T-helper 1 cell (primary cell): ENCODE results near the gene HDAC4.

Experiments used
- DNase-seq, 5 donors: peaks; one replicate each; pipeline ENCODE4 v3.0.0-alpha.2; 2012 to 2020

HDAC4 gene

DNA sequence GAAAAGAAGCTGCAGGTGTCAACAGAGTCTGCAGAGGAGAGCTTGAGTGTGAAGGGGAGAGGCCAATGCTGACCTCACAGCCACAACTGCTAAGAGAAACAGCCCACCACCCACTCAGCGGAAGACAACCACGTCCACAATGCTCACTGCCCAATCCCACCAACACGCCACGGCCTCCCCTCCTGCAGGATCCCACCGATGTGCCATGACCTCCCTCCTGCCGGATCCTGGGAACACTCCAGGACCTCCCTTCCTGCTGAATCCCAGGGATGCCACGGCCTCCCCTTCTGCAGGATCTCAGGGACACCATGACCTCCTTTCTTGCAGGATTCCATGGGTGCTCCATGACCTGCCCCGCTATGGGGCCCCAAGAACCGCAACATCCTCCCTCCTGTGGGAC lies 285.2 kb downstream of the HDAC4 start:
- no peak for DNase-seq

DNA sequence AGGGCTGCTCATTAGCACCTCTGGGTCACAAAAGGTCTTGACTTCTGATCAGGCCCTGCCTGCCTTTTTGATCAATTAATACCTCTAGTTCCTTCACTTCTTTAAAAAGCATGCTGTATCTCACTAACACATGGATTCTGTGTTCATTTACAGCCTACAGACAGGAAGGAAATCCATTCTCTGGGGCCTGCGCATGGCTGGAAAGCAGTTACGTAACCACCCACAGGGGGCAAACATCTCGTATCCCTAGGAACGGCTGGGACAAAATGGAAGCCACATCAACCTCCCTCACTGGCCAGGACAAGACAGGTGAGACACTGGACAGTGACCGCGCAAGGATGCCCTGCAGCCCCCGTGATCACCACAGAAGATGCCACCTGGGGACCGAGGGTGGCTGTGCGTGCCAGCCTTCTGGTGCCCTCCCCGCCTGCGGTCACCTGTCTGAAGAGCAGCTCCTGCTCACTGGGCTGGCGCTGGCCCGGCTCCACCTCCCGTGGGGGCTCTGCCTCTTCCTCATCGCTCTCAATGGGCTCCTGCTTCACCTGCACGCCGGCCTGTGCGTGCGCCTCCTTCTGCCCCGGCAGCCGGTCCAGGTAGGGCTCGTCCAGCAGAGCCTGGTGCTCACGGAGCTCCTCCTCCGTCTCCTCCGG lies 286.1 kb downstream of the HDAC4 start:
- no peak for DNase-seq

DNA sequence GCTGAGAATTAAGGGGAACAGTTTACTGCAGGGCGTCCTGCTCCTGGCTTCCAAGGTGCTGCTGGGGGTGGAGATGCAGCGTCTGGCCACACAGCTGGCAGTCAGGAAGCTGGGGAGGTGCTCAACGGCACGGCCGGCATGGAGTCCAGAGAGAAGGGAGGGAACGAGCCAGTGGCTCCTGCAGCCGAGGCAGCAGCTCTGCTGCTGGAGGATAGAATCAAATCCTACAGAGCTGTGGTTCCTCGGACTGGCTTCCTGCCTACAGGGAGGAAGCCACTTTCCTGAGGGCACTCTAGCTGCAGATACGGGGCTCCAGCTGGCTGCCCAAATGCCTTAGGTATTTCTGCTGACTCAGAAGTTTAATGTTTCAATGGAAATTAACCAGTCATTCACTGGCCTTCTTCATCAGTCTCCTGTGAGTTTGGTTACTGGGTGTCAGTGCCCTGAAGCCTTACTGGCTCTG lies 286.7 kb downstream of the HDAC4 start:
- DNase-seq = no peak

DNA sequence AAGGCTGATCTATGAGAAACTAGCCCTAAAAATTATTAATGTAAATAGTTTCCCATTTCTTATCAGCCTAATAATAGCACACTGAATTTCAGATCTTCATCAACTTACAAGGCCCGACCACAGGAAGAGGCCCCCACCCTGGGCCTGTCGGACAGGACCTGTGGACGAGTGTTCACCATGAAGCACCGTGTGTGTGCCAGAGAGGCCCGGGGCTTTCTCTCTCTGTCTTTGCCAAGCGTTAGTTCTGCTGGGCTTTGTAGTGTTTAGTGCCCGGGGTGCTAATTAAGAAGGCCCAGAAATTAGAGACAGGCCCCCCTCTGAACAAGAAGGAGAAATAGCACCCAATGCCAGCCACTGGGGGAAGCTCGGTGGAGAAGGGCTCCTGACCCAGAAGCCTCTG lies 287.2 kb downstream of the HDAC4 start:
- no peak for DNase-seq

DNA sequence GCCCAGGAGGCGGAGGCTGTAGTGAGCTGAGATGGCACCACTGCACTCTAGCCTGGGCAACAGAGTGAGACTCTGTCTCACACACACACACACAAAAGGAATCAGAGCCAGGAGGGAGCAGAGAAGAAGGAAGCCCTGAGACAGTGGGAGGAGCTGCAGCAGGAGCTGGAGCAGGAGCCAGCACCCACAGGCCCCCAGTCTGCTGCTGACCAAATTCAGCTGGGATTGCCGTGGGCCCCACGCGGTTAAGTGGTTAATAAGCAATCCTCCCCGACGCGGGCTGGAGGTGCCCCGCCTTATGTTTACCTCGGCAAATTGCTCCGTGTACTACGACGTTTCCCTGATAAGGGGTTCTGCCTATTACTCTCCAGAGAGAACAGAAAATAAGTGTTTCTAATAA lies 287.6 kb downstream of the HDAC4 start:
- no peak for DNase-seq

DNA sequence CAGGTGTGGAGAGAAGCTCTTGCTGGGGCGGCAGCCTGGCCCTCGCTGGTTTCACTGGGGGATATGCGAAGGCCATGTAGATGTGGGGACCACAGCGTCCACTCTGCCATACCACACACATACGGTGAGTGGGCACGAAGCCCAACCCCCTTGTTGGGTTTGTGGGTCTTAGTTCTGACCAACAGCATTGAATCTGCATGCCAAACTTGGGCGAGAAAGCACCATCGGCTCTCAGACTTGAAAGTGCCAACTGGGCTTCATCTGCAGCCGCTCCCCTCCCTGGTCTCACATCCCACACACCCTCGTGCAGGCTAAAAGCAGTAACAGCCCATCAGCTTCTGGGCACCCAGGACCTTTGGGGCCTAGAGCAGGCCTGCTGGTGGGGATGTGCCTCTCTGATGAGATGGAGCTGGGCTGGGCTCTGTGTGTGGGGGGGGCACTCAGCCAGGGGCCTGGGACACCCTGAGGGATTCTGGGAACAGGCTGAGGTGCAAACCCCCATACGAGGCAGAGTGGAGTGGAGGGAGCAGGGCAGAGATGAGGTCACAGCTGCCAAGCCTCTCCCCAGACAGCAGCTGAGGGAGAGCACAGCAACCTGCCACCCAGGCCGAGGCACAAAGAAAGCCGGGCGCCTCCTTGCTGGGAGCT lies 288.6 kb downstream of the HDAC4 start:
- DNase-seq = no peak

DNA sequence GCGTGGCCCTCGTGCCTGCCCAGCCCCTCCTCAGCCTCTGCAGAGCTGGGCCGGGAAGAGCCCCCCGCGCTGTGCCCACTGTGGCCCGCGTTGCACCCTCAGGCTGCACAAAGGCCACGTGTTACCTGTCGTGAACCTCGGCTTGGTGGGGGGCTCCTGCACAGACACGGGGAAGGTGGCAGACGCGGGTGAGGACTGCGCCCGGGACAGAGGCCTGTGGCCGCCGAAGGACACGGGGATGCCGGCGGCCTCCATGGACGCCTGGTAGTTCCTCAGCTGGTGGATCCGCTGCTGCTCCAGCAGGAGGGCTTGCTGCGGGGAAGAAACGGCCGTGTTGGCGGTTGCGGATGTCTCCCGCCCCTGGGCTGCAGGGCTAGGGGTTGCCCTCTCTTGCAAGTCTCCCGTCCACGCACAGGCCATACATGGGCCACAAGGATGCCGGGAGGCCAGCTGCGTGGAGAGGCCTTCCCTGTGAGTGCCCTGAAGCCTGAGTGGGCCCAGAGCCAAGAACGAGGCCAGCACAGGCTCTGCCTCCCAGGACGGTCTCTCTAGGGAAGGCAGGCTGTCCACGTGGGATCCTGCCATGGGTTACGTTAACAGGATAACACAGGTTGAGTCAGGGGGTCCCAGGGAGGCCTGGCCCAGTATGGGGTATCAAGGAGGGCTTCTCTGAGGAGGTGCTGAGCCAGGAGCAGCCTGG lies 289.3 kb downstream of the HDAC4 start:
- DNase-seq = no peak

DNA sequence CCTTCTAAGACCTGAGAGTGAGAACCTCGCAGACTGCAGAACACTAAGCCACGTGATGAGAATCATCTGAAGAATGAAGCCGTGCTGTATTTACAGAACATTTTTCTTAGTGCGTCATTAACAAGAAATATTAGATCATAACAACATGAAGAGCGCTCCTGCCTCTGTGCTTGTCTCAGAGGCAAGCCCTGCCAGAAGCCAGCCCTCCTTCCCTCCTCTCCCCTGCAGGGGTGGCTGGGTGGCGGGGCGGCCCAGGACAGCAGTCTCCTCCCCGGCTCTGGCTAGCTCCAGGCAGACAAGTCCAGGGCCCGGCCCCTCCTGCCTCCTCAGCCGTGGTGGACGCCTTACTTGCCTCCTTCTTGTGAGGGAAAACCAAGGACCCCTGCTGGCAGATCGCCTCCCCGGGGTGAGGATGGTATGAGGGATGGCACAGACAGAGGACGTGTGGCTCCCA lies 290.2 kb downstream of the HDAC4 start:
- no peak for DNase-seq

DNA sequence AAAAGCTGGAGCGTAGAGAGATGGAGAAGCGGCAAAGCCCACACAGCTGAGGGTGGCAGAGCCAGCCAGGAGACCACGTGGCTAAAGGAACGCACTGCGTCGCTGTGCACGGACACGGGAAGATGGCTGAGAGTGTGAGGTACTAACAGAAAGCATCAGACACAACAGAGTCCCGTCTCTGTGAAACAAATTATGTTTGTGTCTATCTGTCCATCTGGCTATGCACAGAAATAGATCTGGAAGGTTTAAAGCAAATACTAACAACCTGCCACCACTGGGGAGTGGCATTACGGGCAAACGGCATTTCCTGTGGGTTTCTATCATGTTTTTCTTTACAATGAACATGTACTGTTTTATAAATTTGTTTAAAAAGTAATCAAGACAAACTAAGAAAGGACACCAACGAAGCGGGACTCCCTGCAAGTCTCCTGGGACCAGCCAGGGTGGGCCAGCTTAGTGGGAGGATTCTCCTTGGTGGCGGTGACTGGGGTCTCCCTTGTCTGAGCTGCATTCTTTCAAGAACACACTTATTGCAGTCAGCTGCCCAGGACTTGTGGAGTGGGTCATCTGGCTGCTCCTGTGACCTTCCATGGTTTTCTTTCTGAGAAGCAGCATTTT lies 290.8 kb downstream of the HDAC4 start:
- no peak for DNase-seq

DNA sequence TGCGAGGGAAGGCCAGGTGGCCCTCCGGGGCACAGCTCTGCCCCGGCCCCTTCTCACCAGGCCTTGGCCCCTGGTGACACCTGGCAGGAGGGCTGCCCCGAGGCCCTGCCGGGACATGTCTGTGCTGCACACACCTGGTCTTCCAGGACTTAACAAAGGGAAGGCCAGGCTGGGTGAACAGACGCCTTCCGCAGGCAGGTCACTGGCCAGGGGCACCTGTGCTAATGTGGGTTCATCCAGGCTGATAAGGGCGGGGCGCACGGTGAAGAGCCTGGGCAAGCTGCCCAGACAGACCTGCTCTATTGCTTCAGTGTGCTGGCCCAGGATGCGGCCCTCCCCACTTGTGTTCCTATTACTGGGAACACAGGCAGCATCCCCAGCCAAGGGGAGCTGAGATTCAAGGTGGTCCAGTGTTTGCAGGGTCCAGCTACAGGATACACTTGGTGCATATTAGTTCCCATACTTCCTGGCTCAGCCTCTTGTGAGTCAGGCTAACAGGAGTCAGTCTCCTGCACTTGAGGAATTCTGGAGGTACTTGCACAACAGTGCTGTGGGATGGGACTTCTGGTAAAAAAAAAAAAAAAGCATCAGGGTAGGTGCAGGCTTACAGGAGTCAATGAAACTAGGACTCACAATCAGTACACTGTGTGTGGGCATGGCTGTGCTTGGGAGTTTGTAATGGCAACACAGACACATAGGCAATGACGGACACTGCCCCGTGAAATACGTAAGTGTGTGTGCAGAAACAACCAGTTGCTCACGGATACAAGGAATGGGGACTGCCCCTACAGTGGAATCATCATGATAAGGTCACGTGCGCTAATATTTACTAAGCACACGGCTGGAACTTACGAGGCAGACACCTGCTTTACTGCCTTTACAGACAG lies 291.5 kb downstream of the HDAC4 start:
- DNase-seq = no peak

DNA sequence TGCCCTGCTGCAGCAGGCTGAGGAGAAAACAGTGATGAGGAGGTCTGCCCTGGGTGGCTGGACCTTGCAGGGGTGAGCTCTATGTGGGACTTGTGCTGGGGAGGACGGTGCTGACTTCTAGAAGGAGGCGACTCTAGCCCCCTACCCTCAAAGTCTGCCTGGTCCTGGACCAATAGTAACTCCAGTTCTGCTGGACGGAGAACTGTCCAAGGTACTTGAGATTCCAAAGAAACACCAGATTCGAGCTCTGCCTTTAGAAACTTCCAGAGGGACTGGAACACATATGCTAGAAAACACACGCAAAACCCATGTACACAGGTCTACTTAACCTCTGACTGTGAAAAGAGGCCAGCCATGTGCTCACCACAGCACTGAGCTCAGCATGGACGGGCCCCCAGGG lies 292.4 kb downstream of the HDAC4 start:
- DNase-seq = no peak

DNA sequence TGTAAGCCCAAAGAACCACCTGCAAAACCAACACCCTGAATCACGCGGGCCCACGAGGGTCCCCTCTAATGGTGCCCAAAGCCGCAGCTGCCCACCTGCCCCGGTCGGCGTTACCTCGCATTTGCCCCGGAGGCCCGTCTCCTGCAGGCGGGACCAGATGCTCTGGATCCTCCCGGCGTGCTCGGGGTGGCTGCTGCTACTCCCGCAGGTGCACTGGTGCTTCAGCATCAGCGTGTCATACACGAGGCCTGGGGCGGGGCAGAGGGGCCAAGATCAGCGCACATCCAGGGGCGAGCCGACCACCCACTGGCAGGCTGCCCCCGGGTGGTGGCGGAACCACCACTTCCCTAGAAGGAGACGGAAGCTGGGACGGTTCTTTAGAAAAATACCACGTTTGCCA lies 292.9 kb downstream of the HDAC4 start:
- DNase-seq = no peak

DNA sequence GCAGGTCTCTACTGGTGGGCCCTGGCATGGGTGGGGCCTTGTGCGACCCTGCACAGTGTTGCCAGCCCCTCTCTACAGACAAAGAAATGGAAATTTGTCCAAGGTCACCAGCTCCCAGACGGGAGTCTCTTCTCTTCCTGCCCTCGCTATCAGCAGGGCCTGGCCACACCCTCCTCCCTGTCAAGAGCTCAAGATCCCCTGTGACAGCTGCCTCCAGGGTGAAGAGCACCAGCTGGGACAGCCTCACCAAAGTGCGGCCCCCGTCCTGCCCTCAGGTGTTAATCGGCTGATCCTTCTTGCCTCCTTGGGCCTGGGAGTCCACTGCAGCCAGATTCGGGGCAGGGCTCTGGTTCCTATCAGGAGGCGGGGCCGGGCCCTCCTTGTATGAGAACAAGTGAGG lies 293.9 kb downstream of the HDAC4 start:
- no peak for DNase-seq

DNA sequence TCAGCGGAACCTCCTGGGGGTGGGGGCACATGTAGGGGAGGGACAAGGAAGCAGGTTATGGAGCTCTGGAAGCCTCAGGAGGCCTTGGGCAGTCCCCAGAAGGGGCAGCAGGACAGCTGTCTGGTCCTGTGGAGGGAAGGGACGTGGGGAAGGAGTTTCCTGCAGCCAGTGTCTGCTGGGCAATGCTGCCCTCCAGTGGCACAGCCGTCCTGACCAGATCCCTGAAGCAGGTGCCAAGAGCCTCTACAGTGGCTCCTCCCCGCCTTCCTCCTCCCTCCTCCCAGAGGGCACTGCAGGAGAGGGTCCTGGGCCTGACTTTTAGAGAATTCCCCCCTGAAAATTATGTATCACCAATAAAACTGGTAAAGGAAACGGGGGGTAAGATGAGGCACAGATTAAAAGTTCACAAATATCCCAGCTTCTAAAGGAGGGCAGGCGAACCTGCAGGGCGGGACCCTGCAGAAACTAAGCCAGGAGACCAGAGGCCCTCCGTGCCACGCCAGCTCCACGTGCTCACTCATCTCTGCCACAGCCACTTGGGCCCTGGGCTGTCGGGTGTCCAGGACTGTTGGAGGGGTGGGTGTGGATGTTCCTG lies 294.4 kb downstream of the HDAC4 start:
- no peak for DNase-seq

DNA sequence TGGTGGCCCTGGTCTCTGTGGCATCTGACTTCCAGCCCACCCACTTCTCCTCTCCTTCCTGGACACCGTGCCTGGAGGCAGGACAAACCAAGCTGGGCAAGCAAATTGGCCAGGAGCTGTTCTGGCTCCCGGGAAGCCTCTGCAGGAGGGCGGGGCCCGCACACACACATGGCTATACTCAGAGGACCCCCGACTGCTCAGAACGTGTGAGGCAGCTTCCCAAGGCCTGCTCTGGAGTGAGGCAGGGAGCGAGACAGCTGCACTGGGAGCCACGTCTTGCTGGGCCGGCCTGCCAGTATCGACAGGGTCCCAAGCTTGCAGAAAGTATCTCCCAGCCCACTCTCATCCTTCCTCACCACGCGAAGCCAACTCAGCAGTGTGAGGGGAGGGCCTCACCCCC lies 295.6 kb downstream of the HDAC4 start:
- DNase-seq = no peak

DNA sequence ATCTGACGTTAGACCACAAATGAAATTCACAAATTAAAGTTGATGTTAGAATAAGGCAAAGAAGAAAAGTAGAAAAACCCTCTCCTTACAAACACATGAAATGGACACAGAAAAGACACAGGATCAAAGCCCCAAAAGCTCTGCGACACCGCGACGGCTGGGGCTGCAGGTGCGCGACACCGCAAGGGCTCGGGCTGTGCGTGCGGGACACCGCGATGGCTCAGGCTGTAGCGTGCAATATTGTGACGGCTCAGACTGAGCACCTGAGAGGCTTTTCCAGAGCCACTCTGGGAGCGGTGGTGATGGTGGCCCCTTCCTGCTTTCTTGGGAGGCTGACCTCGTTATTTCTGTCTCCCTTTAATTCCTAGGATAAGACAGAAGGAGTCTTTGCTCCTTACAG lies 296.0 kb downstream of the HDAC4 start:
- no peak for DNase-seq

DNA sequence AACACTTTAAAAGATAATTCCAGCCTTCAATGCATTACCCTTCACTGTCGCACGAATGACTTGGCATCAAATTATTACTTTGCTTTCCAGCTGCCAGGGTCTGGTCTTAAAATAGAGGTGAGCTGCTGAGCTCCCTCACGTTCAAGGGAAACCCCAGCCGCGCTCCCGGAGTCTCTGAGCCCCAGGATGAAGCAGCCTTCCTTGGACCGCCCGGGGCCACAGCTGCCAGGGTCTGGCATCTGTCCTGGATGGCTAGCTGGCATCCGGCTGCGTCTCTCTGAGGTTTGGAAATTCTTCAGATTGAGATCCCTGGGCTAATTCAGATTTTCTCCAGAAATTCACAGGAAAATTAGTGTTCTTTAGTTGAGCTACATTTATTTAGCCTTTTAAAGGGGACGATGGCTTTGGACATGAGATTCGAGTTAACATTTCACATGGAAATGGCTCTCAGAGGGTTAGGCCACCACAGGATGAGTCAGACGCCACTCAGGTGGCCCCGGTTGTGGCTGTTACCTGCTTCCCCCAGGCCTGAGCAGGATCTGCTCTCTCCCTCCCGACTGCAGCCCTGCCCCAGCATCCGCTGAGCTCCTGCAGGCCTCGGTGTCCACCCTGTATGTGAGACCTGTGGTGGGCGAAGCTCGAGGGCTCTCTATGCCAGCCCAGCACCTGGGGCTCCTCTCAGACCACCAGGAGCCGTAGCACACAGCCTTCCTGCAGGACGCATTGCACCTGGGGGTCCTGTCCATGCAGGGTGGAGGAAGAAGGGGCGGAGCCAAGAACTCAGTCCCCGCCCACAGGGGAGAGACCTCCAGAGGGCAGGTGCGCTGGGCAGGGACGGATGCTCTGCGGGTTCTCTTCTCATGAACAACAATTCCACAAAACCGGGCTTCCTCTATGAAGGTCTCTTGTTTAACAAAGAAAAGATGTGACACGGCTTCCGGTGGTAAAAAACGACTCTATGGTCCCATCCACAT lies 297.4 kb downstream of the HDAC4 start:
- DNase-seq = no peak

DNA sequence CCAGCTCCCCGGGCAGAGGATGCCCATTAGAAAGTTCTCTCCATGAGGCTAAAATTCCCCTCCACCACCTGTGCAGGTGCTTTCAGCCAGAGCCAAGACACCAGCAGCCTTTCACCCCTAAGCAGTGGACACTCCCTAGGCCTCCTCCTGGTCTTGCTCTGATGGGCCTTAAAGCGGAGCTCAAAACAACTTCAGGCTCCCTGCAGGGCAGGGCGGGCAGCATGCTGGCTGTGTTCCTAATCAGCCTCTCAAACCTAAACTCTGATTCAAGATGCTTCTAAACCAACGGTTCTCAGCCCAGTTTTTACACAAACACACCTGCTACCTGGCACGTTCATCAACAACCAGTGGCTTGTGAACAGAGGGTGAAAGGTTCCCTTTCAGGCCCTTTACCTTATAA lies 298.6 kb downstream of the HDAC4 start:
- no peak for DNase-seq

DNA sequence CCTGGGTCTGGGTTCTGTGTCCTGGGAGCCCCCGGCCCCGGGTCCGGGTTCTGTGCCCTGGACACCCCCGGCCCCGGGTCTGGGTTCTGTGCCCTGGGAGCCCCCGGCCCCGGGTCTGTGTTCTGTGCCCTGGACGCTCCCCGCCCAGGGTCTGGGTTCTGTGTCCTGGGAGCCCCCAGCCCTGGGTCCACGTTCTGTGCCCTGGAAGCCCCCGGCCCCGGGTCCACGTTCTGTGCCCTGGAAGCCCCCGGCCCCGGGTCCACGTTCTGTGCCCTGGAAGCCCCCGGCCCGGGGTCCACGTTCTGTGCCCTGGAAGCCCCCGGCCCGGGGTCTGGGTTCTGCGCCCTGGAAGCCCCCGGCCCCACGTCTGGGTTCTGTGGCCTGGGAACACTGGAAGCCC lies 299.0 kb downstream of the HDAC4 start:
- no peak for DNase-seq

DNA sequence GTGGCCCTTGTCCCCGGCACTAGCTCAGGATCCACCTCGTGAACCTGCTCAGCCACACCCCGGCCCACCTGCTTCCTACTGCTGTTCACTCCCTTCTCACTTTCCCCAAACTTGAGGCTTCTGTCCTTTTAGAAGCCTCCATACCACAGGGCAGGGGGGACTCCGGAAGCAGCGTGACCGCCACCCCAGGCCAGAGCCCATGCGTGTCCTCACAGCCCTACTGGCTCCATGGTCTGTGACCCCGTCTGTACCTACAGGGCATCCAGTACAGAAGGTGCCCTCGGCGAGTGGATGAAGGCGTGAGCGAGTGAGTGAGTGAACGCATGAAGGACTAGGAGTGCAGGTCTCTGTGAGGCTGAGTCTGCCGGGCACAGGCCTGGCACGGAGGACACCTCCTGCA lies 299.7 kb downstream of the HDAC4 start:
- DNase-seq = no peak

DNA sequence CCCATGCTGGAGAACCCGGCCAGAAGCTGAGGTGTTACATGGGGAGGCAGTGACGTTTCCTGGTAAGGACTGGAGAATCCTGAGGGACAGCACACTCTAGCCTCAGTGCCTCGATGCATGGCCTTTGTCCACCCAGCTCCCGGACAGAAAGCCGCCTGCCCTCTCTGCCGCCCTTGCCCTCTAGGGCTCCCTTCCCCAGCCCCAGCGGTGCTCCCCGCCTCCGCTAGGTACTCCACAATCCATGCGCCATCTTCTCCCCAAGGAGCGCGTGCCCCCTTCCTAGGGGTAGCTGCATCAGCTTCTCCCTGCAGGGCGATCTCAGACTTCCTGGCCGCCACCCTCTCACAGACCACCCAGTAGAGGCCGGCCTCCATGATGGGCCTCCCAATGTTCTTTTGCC lies 301.3 kb downstream of the HDAC4 start:
- DNase-seq = no peak
